HFFc6 (cell line): Measurements from ENCODE around the gene NIPBL. TPM values are rescaled to one million over a fixed set of nuclear protein-coding genes. Genes with fewer than 3 reads are reported as not detected.

Experiments
- DNase-seq: peaks from one replicate; pipeline ENCODE4 v3.0.0-alpha.2; 2018
- H3K27ac Mint-ChIP-seq: 2 replicates; pipeline ENCODE4 v1.8.0; 2020; ENCODE audit warnings: mild to moderate bottlenecking, mixed read lengths
- H3K27me3 Mint-ChIP-seq: 2 replicates; pipeline ENCODE4 v1.8.0; 2021; ENCODE audit warnings: mild to moderate bottlenecking, moderate library complexity, mixed read lengths; ENCODE audit not compliant: insufficient read depth
- H3K36me3 Mint-ChIP-seq: 2 replicates; pipeline ENCODE4 v1.8.0; 2021; ENCODE audit warnings: low read depth, mixed read lengths
- H3K4me1 Mint-ChIP-seq: 2 replicates; pipeline ENCODE4 v1.8.0; 2020; ENCODE audit warnings: low read depth, mixed read lengths
- H3K4me3 Mint-ChIP-seq: 2 replicates; pipeline ENCODE4 v1.8.0; 2020; ENCODE audit warnings: mild to moderate bottlenecking, moderate library complexity, mixed read lengths
- H3K9me3 Mint-ChIP-seq: 2 replicates; pipeline ENCODE4 v1.8.0; 2020; ENCODE audit warnings: mild to moderate bottlenecking, mixed read lengths
- total RNA-seq, 6 experiments: library from RNA; stranded (reverse); fragmentation: NEBNext Ultra II Directional; extraction: Animal tissue kit (Norgen Biotek cat#: 25700); gene quantifications; 2 replicates in 1 of 6; 3 replicates in 5 of 6; pipeline ENCODE4 v1.2.3, GENCODE V29; 2021
- TF ChIP-seq, protein P1 (sequence below): fragments of 200-600 bp; sonication (generic); IDR thresholded peaks from 2 replicates; pipeline ENCODE4 v1.5.0; 2021; ENCODE audit warnings: antibody characterized with exemption, mild to moderate bottlenecking

NIPBL gene
- total RNA-seq, 6 experiments from 2014 or later = 31.6 to 35.7 (median 32.6) TPM

DNA sequence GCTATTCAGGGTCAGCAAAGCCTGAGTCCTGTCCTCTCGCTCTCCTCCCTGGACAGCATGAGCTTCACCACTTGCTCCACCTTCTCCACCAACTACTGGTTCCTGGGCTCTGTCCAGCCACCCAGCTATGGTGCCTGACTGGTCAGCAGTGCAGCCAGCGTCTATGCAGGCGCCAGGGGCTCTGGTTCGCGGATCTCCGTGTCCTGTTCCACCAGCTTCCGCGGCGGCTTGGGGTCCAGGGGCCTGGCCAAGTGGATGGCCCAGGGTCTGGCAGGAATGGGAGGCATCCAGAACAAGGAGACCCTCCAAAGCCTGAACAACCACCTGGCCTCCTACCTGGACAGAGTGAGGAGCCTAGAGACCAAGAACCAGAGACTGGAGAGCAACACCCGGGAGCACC is 8.6 kb downstream of the NIPBL start:
- Mint-ChIP-seq H3K27me3 (no peaks in the 10 kb centered on the region), H3K4me3 (no peak overlapping the region), H3K27ac (no peak overlapping the region), H3K9me3 (no peaks in the 10 kb centered on the region), H3K36me3 (0 out of 2 replicates have a peak, but pooled peaks cover 4% of the 10 kb centered on the region), H3K4me1 (peaks cover 41% of the 10 kb centered on the region)
- TF ChIP-seq, protein P1, sequence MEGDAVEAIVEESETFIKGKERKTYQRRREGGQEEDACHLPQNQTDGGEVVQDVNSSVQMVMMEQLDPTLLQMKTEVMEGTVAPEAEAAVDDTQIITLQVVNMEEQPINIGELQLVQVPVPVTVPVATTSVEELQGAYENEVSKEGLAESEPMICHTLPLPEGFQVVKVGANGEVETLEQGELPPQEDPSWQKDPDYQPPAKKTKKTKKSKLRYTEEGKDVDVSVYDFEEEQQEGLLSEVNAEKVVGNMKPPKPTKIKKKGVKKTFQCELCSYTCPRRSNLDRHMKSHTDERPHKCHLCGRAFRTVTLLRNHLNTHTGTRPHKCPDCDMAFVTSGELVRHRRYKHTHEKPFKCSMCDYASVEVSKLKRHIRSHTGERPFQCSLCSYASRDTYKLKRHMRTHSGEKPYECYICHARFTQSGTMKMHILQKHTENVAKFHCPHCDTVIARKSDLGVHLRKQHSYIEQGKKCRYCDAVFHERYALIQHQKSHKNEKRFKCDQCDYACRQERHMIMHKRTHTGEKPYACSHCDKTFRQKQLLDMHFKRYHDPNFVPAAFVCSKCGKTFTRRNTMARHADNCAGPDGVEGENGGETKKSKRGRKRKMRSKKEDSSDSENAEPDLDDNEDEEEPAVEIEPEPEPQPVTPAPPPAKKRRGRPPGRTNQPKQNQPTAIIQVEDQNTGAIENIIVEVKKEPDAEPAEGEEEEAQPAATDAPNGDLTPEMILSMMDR = no peak
- no peak for DNase-seq

DNA sequence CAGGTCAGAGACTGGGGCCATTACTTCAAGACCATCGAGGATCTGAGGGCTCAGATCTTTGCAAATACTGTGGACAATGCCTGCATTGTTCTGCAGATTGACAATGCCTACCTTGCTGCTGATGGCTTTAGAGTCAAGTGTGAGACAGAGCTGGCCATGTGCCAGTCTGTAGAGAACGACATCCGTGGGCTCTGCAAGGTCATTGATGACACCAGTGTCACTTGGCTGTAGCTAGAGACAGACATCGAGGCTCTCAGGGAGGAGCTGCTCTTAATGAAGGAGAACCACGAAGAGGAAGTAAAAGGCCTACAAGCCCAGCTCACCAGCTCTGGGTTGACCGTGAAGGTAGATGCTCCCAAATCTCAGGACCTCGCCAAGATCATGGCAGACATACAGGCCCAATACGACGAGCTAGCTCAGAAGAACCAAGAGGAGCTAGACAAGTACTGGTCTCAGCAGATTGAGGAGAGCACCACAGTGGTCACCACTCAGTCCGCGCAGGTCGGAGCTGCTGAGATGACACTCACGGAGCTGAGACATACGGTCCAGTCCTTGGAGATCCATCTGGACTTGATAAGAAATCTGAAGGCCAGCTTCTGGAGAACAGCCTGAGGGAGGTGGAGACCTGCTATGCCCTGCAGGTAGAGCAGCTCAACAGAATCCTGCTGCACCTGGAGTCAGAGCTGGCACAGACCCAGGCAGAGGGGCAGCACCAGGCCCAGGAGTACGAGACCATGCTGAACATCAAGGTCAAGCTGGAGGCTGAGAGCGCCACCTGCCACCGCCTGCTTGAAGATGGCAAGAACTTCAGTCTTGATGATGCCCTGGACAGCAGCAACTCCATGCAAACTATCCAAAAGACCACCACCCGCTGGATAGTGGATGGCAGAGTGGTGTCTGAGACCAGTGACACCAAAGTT is 9.3 kb downstream of the NIPBL start:
- no peak overlapping the region for H3K4me3 Mint-ChIP-seq
- no peaks in the 10 kb centered on the region for H3K9me3 Mint-ChIP-seq
- peaks cover 36% of the 10 kb centered on the region for H3K4me1 Mint-ChIP-seq
- H3K36me3 Mint-ChIP-seq = 0 out of 2 replicates have a peak, but pooled peaks cover 4% of the 10 kb centered on the region
- DNase-seq = no peak
- no peaks in the 10 kb centered on the region for H3K27me3 Mint-ChIP-seq
- TF ChIP-seq, protein P1 = no peak
- H3K27ac Mint-ChIP-seq = no peak overlapping the region

DNA sequence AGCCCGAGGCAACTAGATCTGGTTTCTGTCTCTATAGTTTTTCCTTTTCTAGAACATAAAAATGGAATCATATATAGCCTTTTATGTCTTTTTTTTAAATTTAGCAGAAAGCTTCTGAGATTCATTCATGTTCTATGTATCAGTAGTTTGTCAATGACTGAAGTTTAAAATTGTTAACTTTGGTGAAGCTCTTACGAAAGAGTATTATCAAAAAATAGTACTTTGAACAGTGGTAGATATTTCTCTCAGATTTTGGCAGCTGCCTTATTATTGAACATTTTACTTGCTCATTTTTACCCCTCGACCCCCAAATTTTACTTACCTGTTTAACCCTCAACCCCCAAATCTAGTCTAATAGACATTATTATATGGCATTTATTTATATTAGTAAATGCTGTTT is 10.2 kb downstream of the NIPBL start:
- DNase-seq = no peak
- TF ChIP-seq, protein P1 = no peak
- no peaks in the 10 kb centered on the region for H3K9me3 Mint-ChIP-seq
- H3K4me3 Mint-ChIP-seq = no peak overlapping the region
- no peaks in the 10 kb centered on the region for H3K27me3 Mint-ChIP-seq
- H3K36me3 Mint-ChIP-seq = peaks cover 10% of the 10 kb centered on the region
- H3K4me1 Mint-ChIP-seq = peaks cover 26% of the 10 kb centered on the region
- H3K27ac Mint-ChIP-seq = no peak overlapping the region

DNA sequence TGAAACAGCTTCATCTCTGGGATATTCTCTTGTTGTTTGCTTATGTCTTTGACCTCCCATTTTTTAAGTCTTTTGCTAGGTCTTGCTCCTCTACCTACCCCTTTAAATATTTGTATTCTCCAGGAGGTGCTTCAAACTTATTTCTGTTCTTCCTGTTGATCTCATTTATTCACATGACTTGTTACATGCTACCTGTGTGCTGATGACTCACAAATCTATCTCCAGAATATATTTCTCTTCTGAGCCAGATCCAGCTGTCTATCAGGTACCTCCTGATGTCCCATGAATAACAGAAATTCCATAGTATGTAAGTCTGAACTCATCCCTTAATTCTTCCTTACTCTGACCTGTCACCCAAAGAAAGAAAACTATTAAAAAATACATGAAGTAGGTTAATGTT is 11.0 kb downstream of the NIPBL start:
- Mint-ChIP-seq H3K27ac (no peak overlapping the region), H3K36me3 (peaks cover 15% of the 10 kb centered on the region), H3K9me3 (no peaks in the 10 kb centered on the region), H3K4me1 (peaks cover 20% of the 10 kb centered on the region), H3K27me3 (no peaks in the 10 kb centered on the region), H3K4me3 (no peak overlapping the region)
- no peak for DNase-seq
- TF ChIP-seq, protein P1 = no peak

DNA sequence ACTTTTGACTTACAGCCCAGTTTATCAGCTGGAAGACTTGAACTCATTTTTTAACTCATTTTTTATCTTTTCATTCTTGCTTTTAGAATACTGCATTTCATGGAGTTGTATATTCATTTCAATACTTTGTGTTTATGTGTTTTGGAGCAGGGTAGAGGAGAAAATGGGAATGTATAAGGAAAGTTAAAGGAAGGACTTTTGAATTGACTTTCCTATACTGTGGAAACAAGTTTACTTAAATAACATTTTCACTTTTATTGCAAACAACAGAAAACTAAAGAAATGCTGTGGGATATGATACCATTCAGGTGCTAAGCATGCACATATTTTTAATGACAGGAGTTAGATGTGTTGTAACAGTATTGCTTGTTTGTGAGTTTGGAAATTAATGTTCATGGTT is 11.7 kb downstream of the NIPBL start:
- H3K9me3 Mint-ChIP-seq = no peaks in the 10 kb centered on the region
- H3K4me1 Mint-ChIP-seq = peaks cover 20% of the 10 kb centered on the region
- no peaks in the 10 kb centered on the region for H3K27me3 Mint-ChIP-seq
- H3K4me3 Mint-ChIP-seq = no peak overlapping the region
- TF ChIP-seq, protein P1 = no peak
- DNase-seq = no peak
- peaks cover 15% of the 10 kb centered on the region for H3K36me3 Mint-ChIP-seq
- no peak overlapping the region for H3K27ac Mint-ChIP-seq
